Spleen (tissue), 11 donors: Measurements from ENCODE around the gene DCAF15. TPM values are rescaled to one million over a fixed set of nuclear protein-coding genes. Genes with fewer than 3 reads are reported as not detected.

Experiments used
- DNase-seq: peaks from one replicate; pipeline ENCODE4 v3.0.0-alpha.2; 2020
- H3K27ac ChIP-seq, 8 donors: fragments of 200-600 bp; sonication (generic) in 7 of 8; 1 replicate in 4 of 8; 2 replicates in 4 of 8; pipeline versions ENCODE4 v1.5.0 to v1.8.0; 2016 to 2021; ENCODE audit warnings: inconsistent platforms in 4 of 8, mild to moderate bottlenecking in 4 of 8, moderate library complexity in 1 of 8
- H3K27me3 ChIP-seq, 7 donors: fragments of 200-600 bp; sonication (generic) in 6 of 7; replicated peaks in 1 of 7; 1 replicate in 4 of 7; 2 replicates in 3 of 7; pipeline versions ENCODE4 v1.5.0 to v1.8.0; 2016 to 2021; ENCODE audit warnings: inconsistent platforms in 3 of 7, mild to moderate bottlenecking in 1 of 7
- H3K36me3 ChIP-seq, 6 donors: fragments of 200-600 bp; sonication (generic) in 5 of 6; 1 replicate in 4 of 6; 2 replicates in 2 of 6; pipeline versions ENCODE4 v1.5.0 to v1.8.0; 2016 to 2021; ENCODE audit warnings: inconsistent platforms in 2 of 6
- H3K4me1 ChIP-seq, 6 donors: fragments of 200-600 bp; sonication (generic) in 5 of 6; 1 replicate in 3 of 6; 2 replicates in 3 of 6; pipeline versions ENCODE4 v1.5.0 to v1.8.0; 2016 to 2021; ENCODE audit warnings: inconsistent platforms in 3 of 6
- H3K4me3 ChIP-seq, 8 donors: fragments of 200-600 bp; sonication (generic) in 7 of 8; 1 replicate in 4 of 8; 2 replicates in 4 of 8; pipeline versions ENCODE4 v1.5.0 to v1.8.0; 2016 to 2021; ENCODE audit warnings: inconsistent platforms in 4 of 8, mild to moderate bottlenecking in 4 of 8, moderate library complexity in 2 of 8
- H3K9me3 ChIP-seq, 8 donors: fragments of 200-600 bp; sonication (generic) in 7 of 8; 1 replicate in 4 of 8; 2 replicates in 4 of 8; pipeline versions ENCODE4 v1.5.0 to v1.8.0; 2016 to 2021; ENCODE audit warnings: inconsistent platforms in 4 of 8
- POLR2A ChIP-seq, 3 donors: fragments of 450-650 bp; IDR thresholded peaks; one replicate each; pipeline ENCODE4 v1.5.1; 2017; ENCODE audit warnings: antibody characterized with exemption in 3 of 3, mild to moderate bottlenecking in 1 of 3
- POLR2AphosphoS5 ChIP-seq, 3 donors: sonication (generic); formaldehyde crosslinking; IDR thresholded peaks; one replicate each; pipeline ENCODE4 v1.5.1; 2017; ENCODE audit warnings: antibody characterized with exemption in 3 of 3
- WGBS, 5 donors: extraction: QIAGEN DNeasy Blood & Tissue Kit in 3 of 5; methylation state at CpG; one replicate each; pipeline versions ENCODE4 v1.1.5 to v1.1.7; 2013 to 2018; 5-methylcytosine and 5-hydroxymethylcytosine counted together
- intact Hi-C: fragments of 100-400 bp; cut with DNase I; formaldehyde crosslinking; loops from one replicate; pipeline ENCODE4 v1.15.0; 2023; ENCODE audit warnings: low total_unique reads
- polyA plus RNA-seq, 3 donors: library from polyadenylated mRNA; stranded (reverse); fragments of 200-250 nt; gene quantifications; one replicate each; pipeline ENCODE4 v1.2.1, GENCODE V29; 2013
- total RNA-seq, 7 donors: library from RNA; depleted of rRNA in 3 of 7; stranded (reverse); fragments of >200 nt in 3 of 7; fragmentation: NEBNext Ultra II Directional in 4 of 7; extraction: Animal tissue kit (Norgen Biotek cat#: 25700) in 4 of 7; gene quantifications; one replicate each; pipeline versions ENCODE4 v1.1.0 to v1.2.1, GENCODE V29; 2016 to 2021
- TF ChIP-seq, protein P1 (sequence below), 11 experiments: fragments of 200-600 bp in 7 of 11; fragments of 450-650 bp in 4 of 11; sonication (generic) in 4 of 11; IDR thresholded peaks in 8 of 11; conservative IDR thresholded peaks in 3 of 11; 1 replicate in 7 of 11; 2 replicates in 4 of 11; pipeline versions ENCODE4 v1.4.0 to v1.8.0; 2016 to 2021; ENCODE audit warnings: antibody characterized with exemption in 11 of 11, inconsistent platforms in 4 of 11, mild to moderate bottlenecking in 1 of 11
- donor health status: healthy with polysubstance abuse.
- donor health status: DM: no; HTN: no; CAD: no; lungs with moderate emphysema.
- donor health status: DM: no; HTN: no; CAD: no.
- donor health status: Bipolar disorder and iron deficiency.
- donor health status: healthy.
- donor health status: DM: no; HTN: no; CAD: no.
- donor health status: DM: yes; HTN: yes; CAD: no.

The DCAF15 gene
- total and polyA plus RNA-seq, 10 donors: 27.7 to 84.9 (median 46.2) TPM

DNA sequence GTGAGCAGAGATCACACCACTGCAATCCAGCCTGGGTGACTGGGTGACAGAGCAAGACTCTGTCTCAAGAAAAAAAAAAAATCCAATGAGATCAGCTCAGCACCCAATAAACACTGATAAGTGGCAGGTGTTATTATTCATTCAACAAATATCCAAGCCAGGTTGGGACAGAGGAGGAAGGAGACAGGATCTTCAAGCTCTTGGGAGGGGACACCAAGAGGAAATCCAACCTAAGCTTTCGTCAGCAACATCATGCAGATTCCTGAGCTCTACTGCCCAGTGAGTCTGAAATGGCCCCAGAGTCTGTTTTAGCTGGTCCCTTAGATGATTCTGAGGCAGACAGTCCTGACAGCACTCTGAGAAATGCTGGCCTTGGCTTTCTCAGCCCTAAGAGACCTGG, 46.1 kb downstream of the DCAF15 start:
- no peak overlapping the region for H3K27ac ChIP-seq
- intact Hi-C loops: no loop called here
- 91 to 100% (median 95%) methylated on average over 1 of the region's 1 CpG for WGBS, 5 donors
- no peak overlapping the region for H3K4me3 ChIP-seq
- peaks cover 0 to 10% (median 7%) of the 10 kb centered on the region in 8 donors for H3K9me3 ChIP-seq
- peaks cover 17 to 41% (median 34%) of the 10 kb centered on the region in 6 donors for H3K4me1 ChIP-seq
- TF ChIP-seq POLR2A (IDR thresholded peaks at IDR 0.05) (no peak), POLR2AphosphoS5 (IDR thresholded peaks at IDR 0.05) (no peak)
- TF ChIP-seq, protein P1, sequence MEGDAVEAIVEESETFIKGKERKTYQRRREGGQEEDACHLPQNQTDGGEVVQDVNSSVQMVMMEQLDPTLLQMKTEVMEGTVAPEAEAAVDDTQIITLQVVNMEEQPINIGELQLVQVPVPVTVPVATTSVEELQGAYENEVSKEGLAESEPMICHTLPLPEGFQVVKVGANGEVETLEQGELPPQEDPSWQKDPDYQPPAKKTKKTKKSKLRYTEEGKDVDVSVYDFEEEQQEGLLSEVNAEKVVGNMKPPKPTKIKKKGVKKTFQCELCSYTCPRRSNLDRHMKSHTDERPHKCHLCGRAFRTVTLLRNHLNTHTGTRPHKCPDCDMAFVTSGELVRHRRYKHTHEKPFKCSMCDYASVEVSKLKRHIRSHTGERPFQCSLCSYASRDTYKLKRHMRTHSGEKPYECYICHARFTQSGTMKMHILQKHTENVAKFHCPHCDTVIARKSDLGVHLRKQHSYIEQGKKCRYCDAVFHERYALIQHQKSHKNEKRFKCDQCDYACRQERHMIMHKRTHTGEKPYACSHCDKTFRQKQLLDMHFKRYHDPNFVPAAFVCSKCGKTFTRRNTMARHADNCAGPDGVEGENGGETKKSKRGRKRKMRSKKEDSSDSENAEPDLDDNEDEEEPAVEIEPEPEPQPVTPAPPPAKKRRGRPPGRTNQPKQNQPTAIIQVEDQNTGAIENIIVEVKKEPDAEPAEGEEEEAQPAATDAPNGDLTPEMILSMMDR (IDR thresholded peaks at IDR 0.05 in 8 of 11, conservative IDR thresholded peaks at IDR 0.05 in 3 of 11): no peak
- no peaks in the 10 kb centered on the region for H3K27me3 ChIP-seq
- H3K36me3 ChIP-seq: peaks cover 0 to 68% (median 8%) of the 10 kb centered on the region in 6 donors
- DNase-seq: no peak

DNA sequence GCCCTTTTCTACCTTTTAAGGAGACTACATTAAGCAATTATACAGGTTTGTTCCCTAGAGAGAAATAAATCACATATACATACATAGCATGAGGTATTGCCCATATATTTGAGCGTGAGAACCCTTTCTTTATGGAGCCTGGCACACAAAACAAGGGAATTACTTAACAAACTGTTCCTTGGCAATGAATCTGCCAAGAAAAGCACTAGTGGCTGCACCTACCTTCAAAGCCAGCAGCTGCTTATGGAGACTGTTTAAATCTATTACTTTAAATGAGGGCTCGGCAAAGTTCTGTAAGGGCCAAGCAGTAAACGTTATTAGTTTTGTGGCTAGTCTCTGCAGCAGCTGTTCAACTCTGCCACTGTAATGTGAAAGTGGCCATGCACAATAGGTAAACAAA, 46.8 kb downstream of the DCAF15 start:
- peaks cover 22 to 47% (median 40%) of the 10 kb centered on the region in 6 donors for H3K4me1 ChIP-seq

DNA sequence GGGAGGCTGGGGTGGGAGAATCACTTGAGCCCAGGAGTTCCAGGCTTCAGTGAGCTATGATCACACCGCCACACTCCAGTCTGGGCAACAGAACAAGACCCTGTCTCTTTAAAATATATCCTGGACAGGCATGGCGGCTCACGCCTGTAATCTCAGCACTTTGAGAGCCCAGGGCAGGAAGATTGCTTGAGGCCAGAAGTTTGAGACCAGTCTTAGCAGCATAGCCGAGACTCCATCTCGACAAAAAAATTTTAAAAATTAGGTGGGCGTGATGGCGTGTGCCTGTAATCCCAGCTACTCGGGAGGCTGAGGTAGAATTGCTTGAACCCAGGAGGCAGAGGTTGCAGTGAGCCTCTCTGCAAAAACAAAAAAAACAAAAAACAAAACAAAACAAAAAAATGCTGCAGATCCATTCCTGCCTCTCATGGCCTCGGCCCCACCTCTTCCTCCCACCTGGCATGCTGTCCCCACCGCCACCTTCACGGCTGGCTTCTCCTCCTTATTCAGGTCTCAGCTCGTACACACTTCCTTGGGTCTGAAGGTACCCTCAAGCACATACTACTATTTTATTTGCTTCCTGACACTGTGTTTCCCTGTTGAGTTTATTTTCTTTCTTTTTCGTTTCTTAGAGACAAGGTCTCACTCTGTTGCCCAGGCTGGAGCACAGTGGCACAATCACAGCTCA, 48.5 kb downstream of the DCAF15 start:
- WGBS, 5 donors: 75 to 84% (median 77%) methylated on average over 13 of the region's 13 CpGs
- TF ChIP-seq, protein P1 (IDR thresholded peaks at IDR 0.05 in 8 of 11, conservative IDR thresholded peaks at IDR 0.05 in 3 of 11): no peak
- TF ChIP-seq POLR2A (IDR thresholded peaks at IDR 0.05) (no peak), POLR2AphosphoS5 (IDR thresholded peaks at IDR 0.05) (peak in 2 of 3 donors; percentile 23 to 45)
- Histone ChIP-seq H3K27ac (peak overlapping the region in 7 of 8 donors; percentile 54 to 99 (median 97)), H3K36me3 (peaks cover 0 to 51% (median 8%) of the 10 kb centered on the region in 6 donors), H3K9me3 (peaks cover 0 to 10% (median 7%) of the 10 kb centered on the region in 8 donors), H3K27me3 (no peaks in the 10 kb centered on the region), H3K4me3 (no peak overlapping the region), H3K4me1 (peaks cover 35 to 62% (median 56%) of the 10 kb centered on the region in 6 donors)
- intact Hi-C loops: no loop called here
- DNase-seq: no peak

More for the DNA sequence above, 46.8 kb downstream of the DCAF15 start:
- Histone ChIP-seq H3K9me3 (peaks cover 0 to 10% (median 7%) of the 10 kb centered on the region in 8 donors), H3K4me3 (no peak overlapping the region), H3K27me3 (no peaks in the 10 kb centered on the region), H3K36me3 (peaks cover 0 to 64% (median 8%) of the 10 kb centered on the region in 6 donors), H3K27ac (no peak overlapping the region)
- WGBS, 5 donors: 94 to 99% (median 97%) methylated on average over 3 of the region's 3 CpGs
- DNase-seq: no peak
- TF ChIP-seq POLR2AphosphoS5 (IDR thresholded peaks at IDR 0.05) (no peak), POLR2A (IDR thresholded peaks at IDR 0.05) (no peak)
- TF ChIP-seq, protein P1 (IDR thresholded peaks at IDR 0.05 in 8 of 11, conservative IDR thresholded peaks at IDR 0.05 in 3 of 11): no peak
- intact Hi-C loops: no loop called here

GRCh38 chr19:14002571-14003250, 50.4 kb downstream of the DCAF15 start:
- Histone ChIP-seq H3K9me3 (peaks cover 0 to 10% (median 7%) of the 10 kb centered on the region in 8 donors), H3K27me3 (no peaks in the 10 kb centered on the region), H3K4me1 (peaks cover 35 to 69% (median 61%) of the 10 kb centered on the region in 6 donors), H3K36me3 (peaks cover 0 to 33% (median 2%) of the 10 kb centered on the region in 6 donors), H3K4me3 (peak overlapping the region in 1 of 8 donors; percentile 4), H3K27ac (peak overlapping the region; percentile 78 to 99 (median 98))
- WGBS, 5 donors: 49 to 60% (median 57%) methylated on average over 12 to 13 of the region's 13 CpGs
- no peak for DNase-seq
- intact Hi-C loops: no loop called here
- peak; percentile 25 to 38 (median 26) for TF ChIP-seq POLR2AphosphoS5 (IDR thresholded peaks at IDR 0.05)
- no peak for TF ChIP-seq POLR2A (IDR thresholded peaks at IDR 0.05)
